Glutamatergic neuron (in vitro differentiated cells): ENCODE measurements around the gene SLC6A19. TPM values are rescaled to one million over a fixed set of nuclear protein-coding genes. Genes with fewer than 3 reads are reported as not detected.

Experiments
- DNase-seq: peaks from one replicate; pipeline ENCODE4 v3.0.0; 2022
- H3K27ac Mint-ChIP-seq: one replicate; pipeline ENCODE4 v1.8.0; 2020; ENCODE audit warnings: mild to moderate bottlenecking, mixed read lengths, inconsistent platforms; ENCODE audit not compliant: unreplicated experiment
- H3K27me3 Mint-ChIP-seq: one replicate; pipeline ENCODE4 v1.8.0; 2020; ENCODE audit warnings: mild to moderate bottlenecking, moderate library complexity, mixed read lengths, inconsistent platforms; ENCODE audit not compliant: unreplicated experiment
- H3K36me3 Mint-ChIP-seq: one replicate; pipeline ENCODE4 v1.8.0; 2020; ENCODE audit warnings: mild to moderate bottlenecking, mixed read lengths, inconsistent platforms; ENCODE audit not compliant: unreplicated experiment
- H3K4me1 Mint-ChIP-seq: one replicate; pipeline ENCODE4 v1.8.0; 2020; ENCODE audit warnings: mild to moderate bottlenecking, low read depth, mixed read lengths, inconsistent platforms; ENCODE audit not compliant: unreplicated experiment
- H3K4me3 Mint-ChIP-seq: one replicate; pipeline ENCODE4 v1.8.0; 2020; ENCODE audit warnings: mild to moderate bottlenecking, mixed read lengths, inconsistent platforms; ENCODE audit not compliant: unreplicated experiment
- H3K9me3 Mint-ChIP-seq: one replicate; pipeline ENCODE4 v1.8.0; 2020; ENCODE audit warnings: mild to moderate bottlenecking, moderate library complexity, mixed read lengths, inconsistent platforms; ENCODE audit not compliant: unreplicated experiment
- CTCF ChIP-seq: fragments of 200-600 bp; sonication (generic); IDR thresholded peaks from one replicate; pipeline ENCODE4 v1.5.0; 2021; ENCODE audit not compliant: partially characterized antibody, unreplicated experiment
- total RNA-seq: library from RNA; stranded (reverse); fragmentation: NEBNext Ultra II Directional; extraction: Animal tissue kit (Norgen Biotek cat#: 25700); gene quantifications from one replicate; pipeline ENCODE4 v1.2.1, GENCODE V29; 2021; ENCODE audit not compliant: unreplicated experiment

SLC6A19 gene
- total RNA-seq, 1 donor from 2014 or later: not detected

GRCh38 chr5:1246711-1247431 lies 45.5 kb downstream of the SLC6A19 start:
- peaks cover 3% of the 10 kb centered on the region for H3K4me1 Mint-ChIP-seq
- no peaks in the 10 kb centered on the region for H3K36me3 Mint-ChIP-seq
- DNase-seq: no peak
- no peaks in the 10 kb centered on the region for H3K9me3 Mint-ChIP-seq
- H3K27ac Mint-ChIP-seq: no peak overlapping the region
- no peak for TF ChIP-seq CTCF
- no peak overlapping the region for H3K4me3 Mint-ChIP-seq
- no peaks in the 10 kb centered on the region for H3K27me3 Mint-ChIP-seq

- DNase-seq: no peak
- H3K27me3 Mint-ChIP-seq: no peaks in the 10 kb centered on the region
- TF ChIP-seq CTCF: no peak
- H3K4me1 Mint-ChIP-seq: peaks cover 3% of the 10 kb centered on the region
- no peak overlapping the region for H3K4me3 Mint-ChIP-seq
- H3K9me3 Mint-ChIP-seq: peaks cover 2% of the 10 kb centered on the region
- no peak overlapping the region for H3K27ac Mint-ChIP-seq
- no peaks in the 10 kb centered on the region for H3K36me3 Mint-ChIP-seq
Observed at GRCh38 chr5:1247811-1248210, 46.4 kb downstream of the SLC6A19 start.

GRCh38 chr5:1249366-1250280 lies 48.2 kb downstream of the SLC6A19 start:
- Mint-ChIP-seq H3K27me3 (no peaks in the 10 kb centered on the region), H3K4me3 (no peak overlapping the region), H3K9me3 (peaks cover 2% of the 10 kb centered on the region), H3K4me1 (peaks cover 3% of the 10 kb centered on the region), H3K36me3 (no peaks in the 10 kb centered on the region), H3K27ac (no peak overlapping the region)
- no peak for TF ChIP-seq CTCF
- DNase-seq: no peak

GRCh38 chr5:1251678-1252580 lies 50.5 kb downstream of the SLC6A19 start:
- no peaks in the 10 kb centered on the region for H3K36me3 Mint-ChIP-seq

More at GRCh38 chr5:1251678-1252580, 50.5 kb downstream of the SLC6A19 start:
- no peak for DNase-seq
- H3K27me3 Mint-ChIP-seq: peaks cover 7% of the 10 kb centered on the region
- peaks cover 3% of the 10 kb centered on the region for H3K4me1 Mint-ChIP-seq
- peaks cover 2% of the 10 kb centered on the region for H3K9me3 Mint-ChIP-seq
- no peak overlapping the region for H3K27ac Mint-ChIP-seq
- no peak overlapping the region for H3K4me3 Mint-ChIP-seq
- no peak for TF ChIP-seq CTCF
